K562 (cell line): ENCODE results near the gene RAB4B. TPM values are rescaled to one million over a fixed set of nuclear protein-coding genes. Genes with fewer than 3 reads are reported as not detected.
"Not testable (repeated sequence)": the region's sequence is repeated elsewhere in the genome, so short reads cannot be mapped to it uniquely, and the experiment has no call there.

Experiments used
- ARID1B ChIP-seq: fragments of 450-650 bp; IDR thresholded peaks from 2 replicates; pipeline ENCODE4 v1.6.1; 2016; ENCODE audit warnings: antibody characterized with exemption, mild to moderate bottlenecking, inconsistent platforms
- ARNT ChIP-seq, 2 experiments: fragments of 450-650 bp; IDR thresholded peaks; 2 replicates each; pipeline ENCODE4 v1.6.1; 2016; ENCODE audit warnings: mild to moderate bottlenecking in 1 of 2
- ATF7 ChIP-seq: fragments of 450-650 bp; IDR thresholded peaks from 2 replicates; pipeline ENCODE4 v1.7.1; 2014; ENCODE audit warnings: mild to moderate bottlenecking, moderate library complexity
- CREM ChIP-seq: IDR thresholded peaks from 2 replicates; pipeline ENCODE4 v1.6.1; 2014; ENCODE audit warnings: antibody characterized with exemption, low read depth
- EP300 ChIP-seq: IDR thresholded peaks from 2 replicates; pipeline ENCODE4 v1.6.1; 2012; ENCODE audit warnings: low read length, improper control_type of control experiment
- ESRRA ChIP-seq: fragments of 450-650 bp; IDR thresholded peaks from 2 replicates; pipeline ENCODE4 v1.6.1; 2014; ENCODE audit warnings: low read depth, mild to moderate bottlenecking, moderate library complexity, borderline replicate concordance
- FOXM1 ChIP-seq, 2 experiments: fragments of 450-650 bp in 1 of 2; sonication (generic) in 1 of 2; formaldehyde crosslinking in 1 of 2; IDR thresholded peaks; 2 replicates each; pipeline versions ENCODE4 v1.6.1 to v1.9.0; 2017 to 2022; ENCODE audit warnings: low read depth in 2 of 2, mild to moderate bottlenecking in 2 of 2, missing genetic modification reagents in 1 of 2, moderate library complexity in 1 of 2
- JUND ChIP-seq, 2 experiments: IDR thresholded peaks; 2 replicates in 1 of 2; 3 replicates in 1 of 2; pipeline ENCODE4 v1.6.1; 2011; ENCODE audit warnings: borderline replicate concordance in 2 of 2, low read depth in 2 of 2, low read length in 2 of 2, improper control_type of control experiment in 1 of 2, missing biosample characterization in 1 of 2, missing genetic modification characterization in 1 of 2, missing genetic modification reagents in 1 of 2
- KDM1A ChIP-seq, 2 experiments: fragments of 450-650 bp; IDR thresholded peaks; 2 replicates each; pipeline ENCODE4 v1.6.1; 2016; ENCODE audit warnings: mild to moderate bottlenecking in 2 of 2
- LEF1 ChIP-seq: fragments of 450-650 bp; IDR thresholded peaks from 2 replicates; pipeline ENCODE4 v1.6.1; 2016; ENCODE audit warnings: mild to moderate bottlenecking
- MEIS2 ChIP-seq: fragments of 450-650 bp; IDR thresholded peaks from 2 replicates; pipeline ENCODE4 v1.6.1; 2014; ENCODE audit warnings: mild to moderate bottlenecking; ENCODE audit not compliant: partially characterized antibody
- NFIC ChIP-seq: fragments of 450-650 bp; IDR thresholded peaks from 2 replicates; pipeline ENCODE4 v1.6.1; 2017; ENCODE audit warnings: mild to moderate bottlenecking, inconsistent platforms
- NRF1 ChIP-seq, 2 experiments: fragments of 450-650 bp; IDR thresholded peaks in 1 of 2; conservative IDR thresholded peaks in 1 of 2; 2 replicates each; pipeline ENCODE4 v1.6.1; 2014; ENCODE audit warnings: mild to moderate bottlenecking in 2 of 2
- SMARCE1 ChIP-seq: fragments of 450-650 bp; IDR thresholded peaks from 2 replicates; pipeline ENCODE4 v1.7.1; 2016; ENCODE audit warnings: mild to moderate bottlenecking
- TAL1 ChIP-seq: fragments of 450-650 bp; IDR thresholded peaks from 2 replicates; pipeline ENCODE4 v1.6.1; 2016; ENCODE audit warnings: mild to moderate bottlenecking
- TCF3 ChIP-seq: sonication (generic); formaldehyde crosslinking; IDR thresholded peaks from 2 replicates; pipeline ENCODE4 v1.4.0; 2020; ENCODE audit warnings: mild to moderate bottlenecking, missing genetic modification reagents
- ZNF121 ChIP-seq: sonication (generic); formaldehyde crosslinking; conservative IDR thresholded peaks from 2 replicates; pipeline ENCODE4 v1.8.0; 2022; ENCODE audit warnings: missing genetic modification reagents
- ZNF24 ChIP-seq: fragments of 450-650 bp; IDR thresholded peaks from 2 replicates; pipeline ENCODE4 v1.6.1; 2016
- ZNF589 ChIP-seq: fragments of 200-800 bp; sonication (Bioruptor generic); IDR thresholded peaks from 2 replicates; pipeline ENCODE4 v1.6.1; 2016; ENCODE audit warnings: low read depth, missing genetic modification characterization, missing compliant biosample characterization
- polyA plus RNA-seq, 8 experiments: library from polyadenylated mRNA; depleted of rRNA in 4 of 8; stranded (reverse) in 5 of 8; unstranded in 3 of 8; fragments of >200 nt; fragmentation: Nextera tagmentation in 2 of 8; fragmentation: Illumina TruSeq in 1 of 8; extraction: Ambion mirVana in 2 of 8; extraction: Trizol in 1 of 8; gene quantifications; 2 replicates each; pipeline versions ENCODE4 v1.2.1 to v1.2.3, GENCODE V29; 2011 to 2014; ENCODE audit warnings: inconsistent platforms in 1 of 8, missing spikeins in 1 of 8
- total RNA-seq, 7 experiments: library from RNA; depleted of rRNA in 6 of 7; stranded (reverse); fragments of >200 nt in 6 of 7; fragmentation: Illumina TruSeq in 2 of 7; extraction: Trizol in 2 of 7; gene quantifications; 2 replicates each; pipeline versions ENCODE4 v1.2.1 to v1.2.3, GENCODE V29; 2011 to 2021; ENCODE audit warnings: low replicate concordance in 1 of 7
- TF ChIP-seq, protein P1 (sequence below), 2 experiments: IDR thresholded peaks in 1 of 2; conservative IDR thresholded peaks in 1 of 2; 2 replicates each; pipeline ENCODE4 v1.6.1; 2016; ENCODE audit warnings: low read depth in 2 of 2, mild to moderate bottlenecking in 1 of 2, missing compliant biosample characterization in 1 of 2, missing genetic modification characterization in 1 of 2, moderate library complexity in 1 of 2
- TF ChIP-seq, protein P2 (sequence below), 2 experiments: fragments of 200-800 bp in 1 of 2; sonication (Bioruptor generic) in 1 of 2; sonication (generic) in 1 of 2; formaldehyde crosslinking in 1 of 2; IDR thresholded peaks in 1 of 2; conservative IDR thresholded peaks in 1 of 2; 2 replicates each; pipeline versions ENCODE4 v1.5.0 to v1.6.1; 2016 to 2020; ENCODE audit warnings: missing compliant biosample characterization in 1 of 2, missing genetic modification characterization in 1 of 2, missing genetic modification reagents in 1 of 2
- TF ChIP-seq, protein P3 (sequence below): fragments of 450-650 bp; formaldehyde crosslinking; IDR thresholded peaks from 2 replicates; pipeline ENCODE4 v1.4.0; 2022; ENCODE audit warnings: mild to moderate bottlenecking, moderate library complexity

The RAB4B gene
- total and polyA plus RNA-seq, 9 of the 15 experiments (the other 6 are each of a cell fraction or from before 2014, with no cell fraction given) = 0.28 to 20.4 (median 9.0) TPM

DNA sequence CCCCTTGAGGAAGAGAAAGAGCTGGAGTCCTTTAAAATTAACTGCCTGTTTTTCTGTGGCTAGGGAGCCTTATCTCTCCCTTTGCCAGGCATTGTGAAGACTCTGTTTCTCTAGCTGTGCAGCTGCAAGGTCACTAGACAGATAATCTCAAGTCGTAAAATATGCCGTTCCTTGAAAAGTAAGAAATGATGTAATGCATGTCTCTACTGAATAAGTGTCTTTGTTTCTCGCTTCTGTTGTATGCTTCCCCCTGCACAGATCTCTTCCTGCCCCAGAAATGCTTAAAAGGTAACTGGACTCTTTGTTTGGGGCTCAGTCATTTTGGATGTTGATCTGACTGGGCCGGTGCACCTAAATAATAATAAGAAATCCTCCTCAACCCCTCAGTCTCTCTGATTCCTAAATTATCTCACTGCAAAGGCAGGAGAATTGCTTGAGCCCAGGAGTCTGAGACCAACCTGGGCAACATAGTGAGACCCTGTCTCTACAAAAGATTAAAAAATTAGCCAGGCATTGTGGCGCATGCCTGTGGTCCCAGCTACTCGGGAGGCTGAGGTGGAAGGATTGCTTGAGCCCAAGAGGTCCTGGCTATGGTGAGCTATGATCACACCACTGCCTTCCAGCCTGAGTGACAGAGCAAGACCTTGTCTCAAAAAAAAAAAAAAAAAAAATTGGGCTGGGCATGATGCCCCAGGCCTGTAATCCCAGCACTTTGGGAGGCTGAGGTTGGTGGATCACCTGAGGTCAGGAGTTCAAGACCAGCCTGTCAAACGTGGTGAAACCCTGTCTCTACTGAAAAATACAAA is 55.9 kb downstream of the RAB4B start (continued):
- TF ChIP-seq, protein P1, sequence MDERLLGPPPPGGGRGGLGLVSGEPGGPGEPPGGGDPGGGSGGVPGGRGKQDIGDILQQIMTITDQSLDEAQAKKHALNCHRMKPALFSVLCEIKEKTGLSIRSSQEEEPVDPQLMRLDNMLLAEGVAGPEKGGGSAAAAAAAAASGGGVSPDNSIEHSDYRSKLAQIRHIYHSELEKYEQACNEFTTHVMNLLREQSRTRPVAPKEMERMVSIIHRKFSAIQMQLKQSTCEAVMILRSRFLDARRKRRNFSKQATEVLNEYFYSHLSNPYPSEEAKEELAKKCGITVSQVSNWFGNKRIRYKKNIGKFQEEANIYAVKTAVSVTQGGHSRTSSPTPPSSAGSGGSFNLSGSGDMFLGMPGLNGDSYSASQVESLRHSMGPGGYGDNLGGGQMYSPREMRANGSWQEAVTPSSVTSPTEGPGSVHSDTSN (CRISPR knock-in tag; IDR thresholded peaks at IDR 0.05; ENCODE audit: low read depth) = not testable (repeated sequence)
- TF ChIP-seq, protein P1 (tag; conservative IDR thresholded peaks at IDR 0.05; ENCODE audit: low read depth) = peak; percentile 48; the same call in 1 of the 2 replicates
- TF ChIP-seq ZNF121 (CRISPR knock-in tag) (peak; percentile 58), SMARCE1 (0 out of 2 replicates have a peak, but pooled peaks have one; percentile 37), KDM1A (IDR thresholded peaks at IDR 0.05) (0 out of 4 replicates have a peak, but pooled peaks of 1 of the 2 experiments have one; percentile 21), LEF1 (peak; percentile 69), ZNF589 (CRISPR knock-in tag) (0 out of 2 replicates have a peak, but pooled peaks have one; percentile 36), FOXM1 (IDR thresholded peaks at IDR 0.05; ENCODE audit: low read depth) (0 out of 2 replicates have a peak, but pooled peaks have one; percentile 37), NRF1 (conservative IDR thresholded peaks at IDR 0.05 in 1 of 2, IDR thresholded peaks at IDR 0.05 in 1 of 2) (peak; percentile 35 to 45; a peak in 2 of 4 replicates), MEIS2 (peak; percentile 71), ESRRA (peak; percentile 63; the same call in 1 of the 2 replicates), ARNT (IDR thresholded peaks at IDR 0.05) (peak in 1 of 2 experiments; percentile 72; a peak in 1 of 4 replicates), TAL1 (peak; percentile 79), ATF7 (peak; percentile 97), ARID1B (peak; percentile 86), ZNF24 (peak; percentile 57; the same call in 1 of the 2 replicates), NFIC (peak; percentile 33; the same call in 1 of the 2 replicates), JUND (IDR thresholded peaks at IDR 0.05; ENCODE audit: borderline replicate concordance, low read depth, low read length) (peak; percentile 30; the same call in 1 of the 2 replicates), JUND (tag; IDR thresholded peaks at IDR 0.05; ENCODE audit: borderline replicate concordance, low read depth, low read length) (peak; percentile 24; the same call in 1 of the 3 replicates), EP300 (peak; percentile 39; the same call in 1 of the 2 replicates), CREM (peak; percentile 32; the same call in 1 of the 2 replicates), TCF3 (CRISPR knock-in tag) (peak; percentile 56)
- not testable (repeated sequence) for TF ChIP-seq FOXM1 (CRISPR knock-in tag; IDR thresholded peaks at IDR 0.05; ENCODE audit: low read depth)
- TF ChIP-seq, protein P2, sequence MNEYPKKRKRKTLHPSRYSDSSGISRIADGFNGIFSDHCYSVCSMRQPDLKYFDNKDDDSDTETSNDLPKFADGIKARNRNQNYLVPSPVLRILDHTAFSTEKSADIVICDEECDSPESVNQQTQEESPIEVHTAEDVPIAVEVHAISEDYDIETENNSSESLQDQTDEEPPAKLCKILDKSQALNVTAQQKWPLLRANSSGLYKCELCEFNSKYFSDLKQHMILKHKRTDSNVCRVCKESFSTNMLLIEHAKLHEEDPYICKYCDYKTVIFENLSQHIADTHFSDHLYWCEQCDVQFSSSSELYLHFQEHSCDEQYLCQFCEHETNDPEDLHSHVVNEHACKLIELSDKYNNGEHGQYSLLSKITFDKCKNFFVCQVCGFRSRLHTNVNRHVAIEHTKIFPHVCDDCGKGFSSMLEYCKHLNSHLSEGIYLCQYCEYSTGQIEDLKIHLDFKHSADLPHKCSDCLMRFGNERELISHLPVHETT (CRISPR knock-in tag; conservative IDR thresholded peaks at IDR 0.05 in 1 of 2, IDR thresholded peaks at IDR 0.05 in 1 of 2) = peak in 1 of 2 experiments; percentile 59; a peak in 2 of 4 replicates
- TF ChIP-seq, protein P3, sequence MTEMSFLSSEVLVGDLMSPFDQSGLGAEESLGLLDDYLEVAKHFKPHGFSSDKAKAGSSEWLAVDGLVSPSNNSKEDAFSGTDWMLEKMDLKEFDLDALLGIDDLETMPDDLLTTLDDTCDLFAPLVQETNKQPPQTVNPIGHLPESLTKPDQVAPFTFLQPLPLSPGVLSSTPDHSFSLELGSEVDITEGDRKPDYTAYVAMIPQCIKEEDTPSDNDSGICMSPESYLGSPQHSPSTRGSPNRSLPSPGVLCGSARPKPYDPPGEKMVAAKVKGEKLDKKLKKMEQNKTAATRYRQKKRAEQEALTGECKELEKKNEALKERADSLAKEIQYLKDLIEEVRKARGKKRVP (CRISPR knock-in tag) = 0 out of 2 replicates have a peak, but pooled peaks have one; percentile 30
